Keratinocyte (primary cell): ENCODE results near the gene DPYD.

ENCODE experiments used
- EZH2 ChIP-seq: IDR thresholded peaks from one replicate; pipeline ENCODE4 v1.6.1; 2012; ENCODE audit warnings: inconsistent platforms, mild to moderate bottlenecking, low read length, moderate library complexity
- TF ChIP-seq, protein P1 (sequence below), 3 experiments: IDR thresholded peaks in 1 of 3; conservative IDR thresholded peaks in 1 of 3; optimal IDR thresholded peaks in 1 of 3; 2 replicates in 2 of 3; 3 replicates in 1 of 3; pipeline versions ENCODE3 to v1.5.1; 2011; ENCODE audit warnings: low read length in 3 of 3, mild to moderate bottlenecking in 3 of 3, moderate library complexity in 2 of 3, control low read depth in 1 of 3, inconsistent platforms in 1 of 3; ENCODE audit not compliant: insufficient read depth in 2 of 3; ENCODE audit errors: extremely low read depth in 1 of 3

DNA sequence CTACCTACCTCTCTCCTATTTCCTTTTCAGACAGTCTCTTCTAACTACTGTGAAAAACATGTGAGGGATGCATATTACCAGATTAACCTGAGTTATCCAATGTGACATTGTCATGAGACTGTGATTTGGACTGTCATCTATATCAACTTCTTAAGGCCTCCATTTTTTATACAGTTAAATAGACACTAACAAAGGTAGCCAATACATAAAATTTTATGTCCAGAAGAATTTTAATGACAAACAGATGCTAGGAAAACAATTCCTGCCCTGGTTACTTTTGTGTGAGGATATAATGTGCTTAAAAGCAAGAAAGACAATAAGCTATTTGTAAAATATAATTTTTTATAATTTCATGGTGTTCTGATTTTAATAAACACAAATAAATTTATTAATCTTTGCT lies 136.2 kb downstream of the DPYD start:
- TF ChIP-seq, protein P1, sequence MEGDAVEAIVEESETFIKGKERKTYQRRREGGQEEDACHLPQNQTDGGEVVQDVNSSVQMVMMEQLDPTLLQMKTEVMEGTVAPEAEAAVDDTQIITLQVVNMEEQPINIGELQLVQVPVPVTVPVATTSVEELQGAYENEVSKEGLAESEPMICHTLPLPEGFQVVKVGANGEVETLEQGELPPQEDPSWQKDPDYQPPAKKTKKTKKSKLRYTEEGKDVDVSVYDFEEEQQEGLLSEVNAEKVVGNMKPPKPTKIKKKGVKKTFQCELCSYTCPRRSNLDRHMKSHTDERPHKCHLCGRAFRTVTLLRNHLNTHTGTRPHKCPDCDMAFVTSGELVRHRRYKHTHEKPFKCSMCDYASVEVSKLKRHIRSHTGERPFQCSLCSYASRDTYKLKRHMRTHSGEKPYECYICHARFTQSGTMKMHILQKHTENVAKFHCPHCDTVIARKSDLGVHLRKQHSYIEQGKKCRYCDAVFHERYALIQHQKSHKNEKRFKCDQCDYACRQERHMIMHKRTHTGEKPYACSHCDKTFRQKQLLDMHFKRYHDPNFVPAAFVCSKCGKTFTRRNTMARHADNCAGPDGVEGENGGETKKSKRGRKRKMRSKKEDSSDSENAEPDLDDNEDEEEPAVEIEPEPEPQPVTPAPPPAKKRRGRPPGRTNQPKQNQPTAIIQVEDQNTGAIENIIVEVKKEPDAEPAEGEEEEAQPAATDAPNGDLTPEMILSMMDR (optimal IDR thresholded peaks at IDR 0.05 in 1 of 3, IDR thresholded peaks at IDR 0.05 in 1 of 3, conservative IDR thresholded peaks at IDR 0.05 in 1 of 3; ENCODE audit: extremely low read depth in 1 of 3, insufficient read depth in 2 of 3, low read length in 3 of 3), result no peak
- no peak for TF ChIP-seq EZH2
